ENCODE measurements around the gene TNFSF11. TPM values are rescaled to one million over a fixed set of nuclear protein-coding genes. Genes with fewer than 3 reads are reported as not detected.

TNFSF11 gene
- total RNA-seq, 2 experiments from 2014 or later: not detected

DNA sequence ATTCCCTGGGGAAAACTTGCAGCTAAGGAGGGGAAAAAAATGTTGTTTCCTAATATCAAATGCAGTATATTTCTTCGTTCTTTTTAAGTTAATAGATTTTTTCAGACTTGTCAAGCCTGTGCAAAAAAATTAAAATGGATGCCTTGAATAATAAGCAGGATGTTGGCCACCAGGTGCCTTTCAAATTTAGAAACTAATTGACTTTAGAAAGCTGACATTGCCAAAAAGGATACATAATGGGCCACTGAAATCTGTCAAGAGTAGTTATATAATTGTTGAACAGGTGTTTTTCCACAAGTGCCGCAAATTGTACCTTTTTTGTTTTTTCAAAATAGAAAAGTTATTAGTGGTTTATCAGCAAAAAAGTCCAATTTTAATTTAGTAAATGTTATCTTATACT, 33.6 kb downstream of the TNFSF11 start:
- ATAC-seq (ENCODE audit: low read depth) (no peak), DNase-seq (no peak)
- Mint-ChIP-seq H3K4me1 (peaks cover 1% of the 10 kb centered on the region), H3K27me3 (peaks cover 8% of the 10 kb centered on the region), H3K4me3 (no peak overlapping the region), H3K27ac (no peak overlapping the region), H3K36me3 (no peaks in the 10 kb centered on the region), H3K9me3 (no peaks in the 10 kb centered on the region)
- POLR2A ChIA-PET: no interaction called here

GRCh38 chr13:42610649-42611048, 36.7 kb downstream of the TNFSF11 start:
- H3K9me3 Mint-ChIP-seq: no peaks in the 10 kb centered on the region
- ATAC-seq (ENCODE audit: low read depth) (no peak), DNase-seq (no peak)
- no peaks in the 10 kb centered on the region for H3K36me3 Mint-ChIP-seq
- H3K4me1 Mint-ChIP-seq: no peaks in the 10 kb centered on the region
- POLR2A ChIA-PET: no interaction called here
- H3K4me3 Mint-ChIP-seq: no peak overlapping the region
- H3K27me3 Mint-ChIP-seq: peaks cover 8% of the 10 kb centered on the region
- no peak overlapping the region for H3K27ac Mint-ChIP-seq

- DNase-seq (no peak), ATAC-seq (ENCODE audit: low read depth) (no peak)
- no peak overlapping the region for H3K4me3 Mint-ChIP-seq
- POLR2A ChIA-PET: no interaction called here
- no peak overlapping the region for H3K27ac Mint-ChIP-seq
- no peaks in the 10 kb centered on the region for H3K4me1 Mint-ChIP-seq
- no peaks in the 10 kb centered on the region for H3K36me3 Mint-ChIP-seq
- H3K9me3 Mint-ChIP-seq: no peaks in the 10 kb centered on the region
- H3K27me3 Mint-ChIP-seq: peaks cover 8% of the 10 kb centered on the region
Observed at GRCh38 chr13:42611086-42611779, 37.3 kb downstream of the TNFSF11 start.

- Mint-ChIP-seq H3K4me3 (no peak overlapping the region), H3K27me3 (peaks cover 5% of the 10 kb centered on the region), H3K27ac (no peak overlapping the region), H3K4me1 (no peaks in the 10 kb centered on the region), H3K36me3 (no peaks in the 10 kb centered on the region), H3K9me3 (no peaks in the 10 kb centered on the region)
- DNase-seq (no peak), ATAC-seq (ENCODE audit: low read depth) (no peak)
- POLR2A ChIA-PET: no interaction called here
Observed at GRCh38 chr13:42612021-42612765, 38.2 kb downstream of the TNFSF11 start.

DNA sequence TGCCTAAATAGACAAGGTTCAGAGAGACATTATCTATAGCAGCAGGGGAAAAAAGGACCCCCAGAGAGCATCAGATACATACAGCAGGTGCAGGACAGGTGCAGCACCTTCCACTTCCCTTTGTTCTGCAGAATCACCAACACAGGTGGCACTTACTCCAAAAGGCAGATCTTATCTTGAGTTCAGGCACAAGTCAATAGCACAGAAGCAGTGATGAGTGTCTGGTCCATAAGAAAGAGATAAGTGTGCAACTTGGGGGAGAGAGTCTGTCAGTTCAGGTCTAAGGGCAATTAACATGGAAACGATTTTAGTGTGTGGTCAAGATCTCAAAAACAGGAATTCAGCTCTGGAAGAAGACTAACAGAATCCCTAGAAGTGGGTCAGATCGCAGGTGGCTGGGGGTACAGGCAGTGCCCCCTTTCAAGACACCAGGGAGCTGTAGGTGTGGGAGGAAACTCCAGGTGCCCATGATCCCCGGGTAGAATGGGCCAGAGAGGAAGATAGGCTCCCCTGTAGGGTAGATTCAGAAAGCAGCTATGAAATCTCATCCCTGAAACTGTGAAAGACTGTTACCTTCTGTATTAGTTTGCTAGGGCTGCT, 40.6 kb downstream of the TNFSF11 start:
- ATAC-seq (ENCODE audit: low read depth): no peak

DNA sequence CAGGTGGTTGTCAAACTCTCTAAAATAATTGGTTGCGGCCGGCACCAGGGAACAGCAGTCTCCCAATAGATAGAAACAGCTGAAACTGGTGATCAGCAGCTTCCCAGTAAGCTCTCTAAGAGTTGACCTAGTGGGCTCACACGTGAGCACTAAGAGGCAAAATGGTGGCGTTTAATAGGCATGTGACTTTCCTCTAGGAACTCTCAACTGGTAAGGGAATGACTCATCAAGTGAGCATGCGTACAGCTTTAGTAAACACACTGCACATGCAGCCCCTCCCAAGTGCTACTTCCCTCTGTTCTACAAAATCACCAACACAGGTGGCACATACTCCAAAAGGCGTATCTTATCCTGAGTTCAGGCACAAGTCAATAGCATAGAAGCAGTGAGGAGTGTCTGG, 41.7 kb downstream of the TNFSF11 start:
- Mint-ChIP-seq H3K9me3 (no peaks in the 10 kb centered on the region), H3K4me1 (no peaks in the 10 kb centered on the region), H3K36me3 (no peaks in the 10 kb centered on the region), H3K27ac (no peak overlapping the region), H3K4me3 (no peak overlapping the region), H3K27me3 (peaks cover 11% of the 10 kb centered on the region)
- POLR2A ChIA-PET: no interaction called here
- no peak for ATAC-seq (ENCODE audit: low read depth)
- DNase-seq: no peak

More for the DNA sequence above, 40.6 kb downstream of the TNFSF11 start:
- Mint-ChIP-seq H3K9me3 (no peaks in the 10 kb centered on the region), H3K36me3 (no peaks in the 10 kb centered on the region), H3K27ac (no peak overlapping the region), H3K4me3 (no peak overlapping the region), H3K4me1 (no peaks in the 10 kb centered on the region), H3K27me3 (peaks cover 9% of the 10 kb centered on the region)
- POLR2A ChIA-PET: no interaction called here
- DNase-seq: no peak

GRCh38 chr13:42617221-42617620, 43.3 kb downstream of the TNFSF11 start:
- H3K4me1 Mint-ChIP-seq: no peaks in the 10 kb centered on the region
- H3K9me3 Mint-ChIP-seq: no peaks in the 10 kb centered on the region
- H3K27me3 Mint-ChIP-seq: peaks cover 11% of the 10 kb centered on the region
- DNase-seq (no peak), ATAC-seq (ENCODE audit: low read depth) (no peak)
- POLR2A ChIA-PET: no interaction called here
- no peak overlapping the region for H3K27ac Mint-ChIP-seq
- H3K4me3 Mint-ChIP-seq: no peak overlapping the region
- no peaks in the 10 kb centered on the region for H3K36me3 Mint-ChIP-seq

DNA sequence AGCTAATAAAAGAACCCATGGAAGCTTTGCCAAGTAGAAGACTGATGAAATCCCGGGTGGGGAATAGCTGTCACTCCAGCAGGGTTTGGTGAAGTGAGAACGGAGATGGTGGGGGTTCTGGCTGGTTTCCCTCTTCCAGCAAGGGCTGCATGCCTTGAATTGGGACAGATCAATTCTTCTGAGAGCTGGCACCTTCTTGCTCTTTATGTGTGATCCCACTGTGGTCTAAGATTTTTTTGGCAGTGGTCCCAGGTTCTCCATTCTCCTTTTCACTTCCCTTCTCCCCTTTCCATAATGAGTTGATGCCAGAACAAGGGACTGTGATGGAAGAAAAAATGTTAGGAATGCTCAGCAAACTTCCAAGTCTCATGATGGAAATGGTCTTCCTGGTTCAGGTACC, 50.0 kb downstream of the TNFSF11 start:
- DNase-seq (no peak), ATAC-seq (ENCODE audit: low read depth) (no peak)
- no peaks in the 10 kb centered on the region for H3K9me3 Mint-ChIP-seq
- no peaks in the 10 kb centered on the region for H3K36me3 Mint-ChIP-seq
- no peak overlapping the region for H3K27ac Mint-ChIP-seq
- no peak overlapping the region for H3K4me3 Mint-ChIP-seq
- POLR2A ChIA-PET: no interaction called here
- H3K27me3 Mint-ChIP-seq: peaks cover 15% of the 10 kb centered on the region
- H3K4me1 Mint-ChIP-seq: no peaks in the 10 kb centered on the region

DNA sequence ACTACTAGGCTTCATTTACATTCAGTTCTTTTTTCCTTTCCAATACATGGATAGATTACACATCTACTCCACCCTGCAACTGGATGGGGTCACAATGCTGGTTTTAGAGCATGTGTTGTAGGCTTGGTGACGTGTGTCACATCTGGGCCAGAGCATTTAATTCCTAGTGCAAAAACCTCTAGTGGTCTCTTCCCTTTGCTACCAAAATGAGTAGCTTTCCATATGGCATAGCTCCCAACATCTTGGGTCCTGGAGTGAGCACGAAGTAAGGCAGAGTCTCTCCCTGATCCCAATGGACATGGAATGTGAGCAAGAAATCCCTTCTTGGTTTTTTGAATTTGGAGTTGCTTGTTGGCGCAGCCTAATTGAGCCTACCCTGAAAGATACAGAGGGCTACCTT, 51.7 kb downstream of the TNFSF11 start:
- ATAC-seq (ENCODE audit: low read depth) (no peak), DNase-seq (no peak)
- Mint-ChIP-seq H3K27ac (no peak overlapping the region), H3K36me3 (no peaks in the 10 kb centered on the region), H3K27me3 (peaks cover 9% of the 10 kb centered on the region), H3K9me3 (no peaks in the 10 kb centered on the region), H3K4me1 (no peaks in the 10 kb centered on the region), H3K4me3 (no peak overlapping the region)
- POLR2A ChIA-PET: no interaction called here

GRCh38 chr13:42626176-42626860, 52.4 kb downstream of the TNFSF11 start:
- H3K4me3 Mint-ChIP-seq: no peak overlapping the region
- no peaks in the 10 kb centered on the region for H3K36me3 Mint-ChIP-seq
- peaks cover 9% of the 10 kb centered on the region for H3K27me3 Mint-ChIP-seq
- POLR2A ChIA-PET: no interaction called here
- no peak for ATAC-seq (ENCODE audit: low read depth)
- H3K4me1 Mint-ChIP-seq: no peaks in the 10 kb centered on the region
- no peak for DNase-seq
- no peaks in the 10 kb centered on the region for H3K9me3 Mint-ChIP-seq
- no peak overlapping the region for H3K27ac Mint-ChIP-seq

DNA sequence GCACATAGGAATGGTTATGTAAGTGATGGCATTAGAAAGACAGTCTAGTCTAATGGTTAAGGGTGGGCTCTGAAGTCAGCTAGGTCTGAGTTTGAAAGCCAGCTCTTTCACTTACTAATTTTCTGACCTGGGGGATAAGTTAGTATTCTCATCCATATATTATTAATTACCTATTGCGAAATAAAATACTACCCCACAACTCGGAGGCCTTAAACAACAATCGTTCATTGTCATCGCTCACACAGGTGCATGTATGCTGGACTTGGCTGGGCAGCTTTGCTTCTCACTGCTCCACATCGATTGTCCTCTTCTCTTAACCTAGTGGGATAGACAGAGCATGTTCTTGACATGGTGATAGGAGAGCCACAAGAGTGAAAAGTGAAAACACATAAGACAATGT, 54.7 kb downstream of the TNFSF11 start:
- ATAC-seq (ENCODE audit: low read depth) (no peak), DNase-seq (no peak)
- H3K4me3 Mint-ChIP-seq: no peak overlapping the region
- H3K4me1 Mint-ChIP-seq: no peaks in the 10 kb centered on the region
- peaks cover 7% of the 10 kb centered on the region for H3K27me3 Mint-ChIP-seq
- H3K36me3 Mint-ChIP-seq: no peaks in the 10 kb centered on the region
- H3K27ac Mint-ChIP-seq: no peak overlapping the region
- H3K9me3 Mint-ChIP-seq: no peaks in the 10 kb centered on the region
- POLR2A ChIA-PET: no interaction called here

GRCh38 chr13:42631181-42631580, 57.2 kb downstream of the TNFSF11 start:
- no peak for DNase-seq
- H3K4me1 Mint-ChIP-seq: no peaks in the 10 kb centered on the region
- no peak overlapping the region for H3K27ac Mint-ChIP-seq
- ATAC-seq (ENCODE audit: low read depth): no peak
- peaks cover 12% of the 10 kb centered on the region for H3K27me3 Mint-ChIP-seq
- H3K36me3 Mint-ChIP-seq: no peaks in the 10 kb centered on the region
- H3K4me3 Mint-ChIP-seq: no peak overlapping the region
- H3K9me3 Mint-ChIP-seq: no peaks in the 10 kb centered on the region
- POLR2A ChIA-PET: no interaction called here

DNA sequence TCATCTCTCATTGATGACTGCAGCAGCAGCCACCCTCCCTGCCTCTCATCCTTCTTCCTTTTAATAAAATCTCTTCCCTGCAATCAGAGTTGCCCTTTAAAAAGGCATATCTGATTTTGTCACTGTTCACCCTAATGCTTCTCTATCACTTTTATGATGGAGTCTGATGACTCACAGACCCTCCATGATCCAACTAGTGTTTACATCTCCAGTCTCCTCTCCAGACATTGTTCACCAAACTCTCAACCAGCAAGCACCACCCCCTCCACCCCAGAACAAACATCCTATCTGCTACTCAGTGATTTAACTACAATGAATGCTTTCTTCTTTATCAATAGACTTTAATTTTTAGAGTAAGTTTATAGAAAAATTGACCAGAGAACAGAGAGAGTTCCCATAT, 59.5 kb downstream of the TNFSF11 start:
- no peak overlapping the region for H3K4me3 Mint-ChIP-seq
- POLR2A ChIA-PET: no interaction called here
- H3K9me3 Mint-ChIP-seq: no peaks in the 10 kb centered on the region
- no peak overlapping the region for H3K27ac Mint-ChIP-seq
- H3K36me3 Mint-ChIP-seq: no peaks in the 10 kb centered on the region
- H3K4me1 Mint-ChIP-seq: no peaks in the 10 kb centered on the region
- DNase-seq (no peak), ATAC-seq (ENCODE audit: low read depth) (no peak)
- H3K27me3 Mint-ChIP-seq: peaks cover 11% of the 10 kb centered on the region

GRCh38 chr13:42638101-42638500, 64.1 kb downstream of the TNFSF11 start:
- POLR2A ChIA-PET: no interaction called here
- Mint-ChIP-seq H3K9me3 (no peaks in the 10 kb centered on the region), H3K36me3 (no peaks in the 10 kb centered on the region), H3K27ac (no peak overlapping the region), H3K4me3 (no peak overlapping the region), H3K4me1 (no peaks in the 10 kb centered on the region), H3K27me3 (peaks cover 16% of the 10 kb centered on the region)
- ATAC-seq (ENCODE audit: low read depth) (no peak), DNase-seq (no peak)
